ENCODE data around the gene DHRS7.

The DHRS7 gene

DNA sequence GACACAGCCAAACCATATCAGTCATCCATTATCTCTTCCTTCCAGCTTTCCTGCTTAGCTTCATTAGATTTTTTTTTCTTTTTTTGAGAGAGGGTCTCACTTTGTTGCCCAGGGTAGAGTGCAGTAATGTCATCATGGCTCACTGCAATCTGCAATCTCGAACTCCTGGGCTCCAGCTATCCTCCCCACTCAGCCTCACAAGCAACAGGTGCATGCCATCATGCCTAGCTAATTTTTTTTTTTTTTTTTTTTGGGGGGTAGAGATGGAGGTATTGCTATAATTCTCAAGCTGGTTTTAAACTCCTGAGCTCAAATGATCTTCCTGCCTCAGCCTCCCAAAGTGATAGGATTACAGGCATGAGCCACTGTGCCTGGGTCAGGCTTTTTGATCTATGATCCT, 45.5 kb upstream of the DHRS7 start:
- Histone ChIP-seq H3K27ac (no peak overlapping the region), H3K4me3 (ENCODE audit: low read depth in 1 of 2, low read length in 1 of 2) (no peak overlapping the region), H3K4me1 (ENCODE audit: control insufficient read depth in 1 of 2, insufficient read depth in 1 of 2, low read depth in 1 of 2, low read length in 1 of 2) (peaks cover 0 to 5% of the 10 kb centered on the region in 2 experiments), H3K9me3 (no peaks in the 10 kb centered on the region), H3K36me3 (no peaks in the 10 kb centered on the region), H3K27me3 (no peaks in the 10 kb centered on the region)
- TF ChIP-seq, protein P1, sequence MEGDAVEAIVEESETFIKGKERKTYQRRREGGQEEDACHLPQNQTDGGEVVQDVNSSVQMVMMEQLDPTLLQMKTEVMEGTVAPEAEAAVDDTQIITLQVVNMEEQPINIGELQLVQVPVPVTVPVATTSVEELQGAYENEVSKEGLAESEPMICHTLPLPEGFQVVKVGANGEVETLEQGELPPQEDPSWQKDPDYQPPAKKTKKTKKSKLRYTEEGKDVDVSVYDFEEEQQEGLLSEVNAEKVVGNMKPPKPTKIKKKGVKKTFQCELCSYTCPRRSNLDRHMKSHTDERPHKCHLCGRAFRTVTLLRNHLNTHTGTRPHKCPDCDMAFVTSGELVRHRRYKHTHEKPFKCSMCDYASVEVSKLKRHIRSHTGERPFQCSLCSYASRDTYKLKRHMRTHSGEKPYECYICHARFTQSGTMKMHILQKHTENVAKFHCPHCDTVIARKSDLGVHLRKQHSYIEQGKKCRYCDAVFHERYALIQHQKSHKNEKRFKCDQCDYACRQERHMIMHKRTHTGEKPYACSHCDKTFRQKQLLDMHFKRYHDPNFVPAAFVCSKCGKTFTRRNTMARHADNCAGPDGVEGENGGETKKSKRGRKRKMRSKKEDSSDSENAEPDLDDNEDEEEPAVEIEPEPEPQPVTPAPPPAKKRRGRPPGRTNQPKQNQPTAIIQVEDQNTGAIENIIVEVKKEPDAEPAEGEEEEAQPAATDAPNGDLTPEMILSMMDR (IDR thresholded peaks at IDR 0.05): no peak

DNA sequence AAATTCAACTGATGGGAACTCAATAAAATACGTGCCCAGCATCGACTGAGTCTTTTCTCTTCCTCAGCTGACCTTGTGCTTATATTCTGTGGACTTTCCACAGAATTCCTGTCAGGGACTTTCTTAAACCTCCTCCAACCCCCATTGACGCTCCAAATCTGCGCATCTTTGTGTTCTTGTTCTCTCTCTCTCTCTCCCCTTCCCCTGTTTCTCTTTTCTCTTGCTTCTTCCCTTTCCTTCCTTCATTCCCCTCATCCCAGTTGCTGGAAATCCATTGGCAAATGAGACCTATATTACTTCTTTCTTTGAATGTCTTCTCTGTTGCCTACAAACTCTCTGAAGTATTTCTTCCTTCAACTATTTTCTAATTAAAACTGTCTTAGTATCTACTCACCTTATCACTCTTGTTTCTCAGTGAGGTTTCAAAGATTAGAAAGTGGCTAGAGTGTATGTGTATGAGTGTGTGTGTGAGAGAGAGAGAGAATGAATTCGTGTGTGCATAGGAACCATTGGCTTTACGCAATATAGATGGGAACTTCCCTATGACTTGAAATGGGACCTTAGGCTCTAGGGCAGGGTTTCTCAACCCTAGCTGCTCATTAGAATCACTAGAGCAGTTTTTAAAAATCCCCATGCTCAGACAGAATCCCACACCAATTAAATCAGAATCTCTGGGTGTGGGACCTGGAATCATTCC, 41.8 kb upstream of the DHRS7 start:
- Histone ChIP-seq H3K4me3 (ENCODE audit: low read depth in 1 of 2, low read length in 1 of 2) (no peak overlapping the region), H3K27me3 (no peaks in the 10 kb centered on the region), H3K9me3 (no peaks in the 10 kb centered on the region), H3K27ac (no peak overlapping the region), H3K36me3 (no peaks in the 10 kb centered on the region), H3K4me1 (ENCODE audit: control insufficient read depth in 1 of 2, insufficient read depth in 1 of 2, low read depth in 1 of 2, low read length in 1 of 2) (peaks cover 4 to 17% of the 10 kb centered on the region in 2 experiments)
- TF ChIP-seq, protein P1 (IDR thresholded peaks at IDR 0.05): no peak

GRCh38 chr14:60206249-60206670, 41.1 kb upstream of the DHRS7 start:
- peaks cover 4 to 17% of the 10 kb centered on the region in 2 experiments for H3K4me1 ChIP-seq (ENCODE audit: control insufficient read depth in 1 of 2, insufficient read depth in 1 of 2, low read depth in 1 of 2, low read length in 1 of 2)
- no peaks in the 10 kb centered on the region for H3K36me3 ChIP-seq
- no peaks in the 10 kb centered on the region for H3K27me3 ChIP-seq
- H3K9me3 ChIP-seq: no peaks in the 10 kb centered on the region
- H3K4me3 ChIP-seq (ENCODE audit: low read depth in 1 of 2, low read length in 1 of 2): no peak overlapping the region
- TF ChIP-seq, protein P1 (IDR thresholded peaks at IDR 0.05): no peak
- no peak overlapping the region for H3K27ac ChIP-seq

DNA sequence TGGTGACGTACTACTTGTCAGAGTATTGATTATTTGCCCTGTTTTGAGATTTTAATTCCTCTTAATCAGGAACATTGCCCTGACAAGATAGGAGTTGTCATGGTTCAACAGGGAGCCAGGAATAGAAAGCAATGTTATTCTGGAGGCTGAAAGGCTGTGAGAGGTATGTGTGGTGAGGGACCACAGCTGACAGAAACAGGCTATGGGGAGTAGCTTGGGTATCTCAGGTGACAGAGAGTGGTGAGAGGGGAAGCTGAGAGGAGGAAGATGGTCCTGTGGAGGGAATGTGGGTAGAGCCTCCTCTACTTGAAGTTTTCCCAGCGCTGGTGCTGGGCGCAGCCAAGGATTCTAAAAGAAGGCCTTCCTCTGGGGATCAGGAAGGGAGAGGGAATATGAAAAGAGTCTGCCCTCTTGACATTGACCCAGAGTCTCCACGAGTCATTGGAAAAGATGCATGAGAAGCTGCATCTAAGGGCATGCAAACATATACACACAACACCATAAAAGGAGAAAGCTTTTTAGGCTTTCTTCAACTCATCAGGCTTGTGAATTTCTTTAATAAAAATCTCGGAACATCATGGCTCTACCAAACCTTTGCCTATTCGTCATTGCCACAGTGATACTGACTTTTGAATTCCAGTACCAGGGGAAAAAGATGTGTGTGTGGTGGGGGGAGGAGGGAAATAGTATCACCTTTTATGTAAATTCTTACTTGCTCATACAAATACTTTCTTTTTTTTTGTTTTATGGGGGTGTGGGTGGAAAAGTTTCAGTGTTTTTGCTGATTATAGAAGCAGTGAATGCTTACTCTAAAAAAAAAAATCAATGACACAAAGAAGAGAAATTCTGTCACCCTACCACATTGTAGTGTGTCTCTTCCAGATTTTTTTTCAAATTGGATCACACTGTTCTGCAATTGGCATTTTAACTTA, 39.9 kb upstream of the DHRS7 start:
- Histone ChIP-seq H3K4me1 (ENCODE audit: control insufficient read depth in 1 of 2, insufficient read depth in 1 of 2, low read depth in 1 of 2, low read length in 1 of 2) (peaks cover 4 to 17% of the 10 kb centered on the region in 2 experiments), H3K27ac (no peak overlapping the region), H3K4me3 (ENCODE audit: low read depth in 1 of 2, low read length in 1 of 2) (no peak overlapping the region), H3K9me3 (no peaks in the 10 kb centered on the region), H3K36me3 (no peaks in the 10 kb centered on the region), H3K27me3 (no peaks in the 10 kb centered on the region)
- TF ChIP-seq, protein P1 (IDR thresholded peaks at IDR 0.05): no peak

DNA sequence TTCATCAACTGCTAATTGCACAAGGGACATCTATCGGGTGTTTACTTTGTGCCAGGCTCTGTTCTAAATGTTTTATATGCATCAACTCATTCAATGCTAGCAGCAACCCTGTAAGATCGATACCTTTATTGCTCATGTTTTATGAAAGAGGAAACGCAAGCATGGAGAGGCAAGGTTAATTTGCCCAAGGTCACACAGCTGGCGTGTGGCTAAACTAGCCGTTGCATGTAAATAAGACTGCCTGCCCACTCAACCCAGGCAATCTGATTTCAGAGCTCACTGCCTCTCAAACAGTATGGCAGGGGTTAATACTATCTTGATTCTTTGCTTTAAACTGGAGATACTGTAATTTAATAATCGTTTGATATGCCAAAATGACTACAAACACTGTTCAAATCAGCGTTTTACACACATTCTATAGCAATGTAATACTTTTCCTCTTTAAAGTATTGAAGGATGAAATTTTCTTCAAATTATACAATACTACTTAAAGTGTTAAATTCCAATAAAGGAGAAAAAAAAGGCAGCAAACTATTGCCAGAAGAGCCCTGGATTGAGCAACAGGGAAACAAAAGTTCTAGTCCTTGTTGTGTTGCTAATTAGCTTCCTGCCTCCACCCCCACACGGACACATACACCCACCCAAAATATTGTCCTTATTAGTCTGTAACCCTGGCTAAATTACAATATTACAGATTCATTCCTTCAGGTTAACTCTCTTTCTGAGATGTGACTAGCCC, 39.1 kb upstream of the DHRS7 start:
- H3K4me1 ChIP-seq (ENCODE audit: control insufficient read depth in 1 of 2, insufficient read depth in 1 of 2, low read depth in 1 of 2, low read length in 1 of 2): peaks cover 4 to 17% of the 10 kb centered on the region in 2 experiments
- TF ChIP-seq, protein P1 (IDR thresholded peaks at IDR 0.05): no peak
- no peak overlapping the region for H3K27ac ChIP-seq
- H3K36me3 ChIP-seq: no peaks in the 10 kb centered on the region
- H3K4me3 ChIP-seq (ENCODE audit: low read depth in 1 of 2, low read length in 1 of 2): no peak overlapping the region
- H3K27me3 ChIP-seq: no peaks in the 10 kb centered on the region
- H3K9me3 ChIP-seq: no peaks in the 10 kb centered on the region

Measured in neutrophil (primary cell).